ENCODE results near the gene CCDC8. TPM values are rescaled to one million over a fixed set of nuclear protein-coding genes. Genes with fewer than 3 reads are reported as not detected.

CCDC8 gene
- total and polyA plus RNA-seq, 2 of the 4 experiments (the other 2 are of a cell fraction), result 9.3 to 10.2 TPM

- no TSS peak for BruUV-seq (replicated peaks)
Measured at GRCh38 chr19:46394402-46394797, 19.0 kb downstream of the CCDC8 start.

More at GRCh38 chr19:46394402-46394797, 19.0 kb downstream of the CCDC8 start:
- DNase-seq (no peak), ATAC-seq (ENCODE audit: low read depth) (no peak)
- H2BK20ac ChIP-seq (ENCODE audit: low read depth, low read length), result no peak overlapping the region
- no peak overlapping the region for H3K18ac ChIP-seq (ENCODE audit: low read depth, low read length)
- no peak overlapping the region for H2BK120ac ChIP-seq (ENCODE audit: low read depth, low read length)
- H3K36me3 ChIP-seq (ENCODE audit: control insufficient read depth, insufficient read depth, low read length), result peaks cover 20% of the 10 kb centered on the region
- H4K8ac ChIP-seq (ENCODE audit: low read depth in 2 of 2, low read length in 2 of 2), result no peak overlapping the region
- H3K23ac ChIP-seq (ENCODE audit: low read depth, low read length), result no peak overlapping the region
- peaks cover 4% of the 10 kb centered on the region for H3K9me3 ChIP-seq (ENCODE audit: control insufficient read depth, insufficient read depth, low read length)
- POLR2A ChIA-PET (ENCODE audit: unreplicated experiment), result no interaction called here
- no peak overlapping the region for H2BK5ac ChIP-seq (ENCODE audit: low read depth, low read length, poor library complexity, severe bottlenecking)
- no peak overlapping the region for H4K5ac ChIP-seq (ENCODE audit: low read depth, low read length)
- dilution Hi-C loops (cut with HindIII; ENCODE audit: low sequenced_read_pairs, unreplicated experiment) (no loop called here), in situ Hi-C loops (cut with MboI; ENCODE audit: low sequenced_read_pairs) (no loop called here), intact Hi-C loops (cut with micrococcal nuclease) (loop anchor here (2.0 kb wide), 2 partner anchors 48 to 114 kb away; partner anchors contain the start of gene PPP5C)
- CTCF ChIA-PET, result no interaction called here
- peaks cover 15% of the 10 kb centered on the region for H3K4me1 ChIP-seq (ENCODE audit: control insufficient read depth, insufficient read depth, low read length)
- H2AK9ac ChIP-seq (replicated peaks; ENCODE audit: low read depth, low read length, poor library complexity), result no peak overlapping the region
- H4K91ac ChIP-seq (ENCODE audit: insufficient read depth, low read depth, low read length), result no peak overlapping the region
- H3K14ac ChIP-seq (replicated peaks; ENCODE audit: low read depth, low read length), result no peak overlapping the region
- H2BK15ac ChIP-seq (ENCODE audit: low read depth, low read length), result no peak overlapping the region
- peaks cover 13% of the 10 kb centered on the region for H3K9me1 ChIP-seq (ENCODE audit: insufficient read depth, low read length)
- no peak overlapping the region for H3K4me2 ChIP-seq (ENCODE audit: low read depth, low read length)
- 67% methylated on average over 1 of the region's 5 CpGs; no CpG with 5 or more reads in 1 of the 2 experiments for WGBS, 2 experiments (ENCODE audit: extremely low coverage in 2 of 2, insufficient read length in 1 of 2)
- no peak for TF ChIP-seq RCOR1 (IDR thresholded peaks at IDR 0.05; ENCODE audit: insufficient replicate concordance, low read length)
- TF ChIP-seq CEBPB (IDR thresholded peaks at IDR 0.05; ENCODE audit: low read depth, low read length), result no peak
- TF ChIP-seq RFX5 (IDR thresholded peaks at IDR 0.05; ENCODE audit: low read depth, low read length), result no peak
- TF ChIP-seq FOS (IDR thresholded peaks at IDR 0.05; ENCODE audit: low read depth, low read length), result no peak
- H3K4me3 ChIP-seq (ENCODE audit: insufficient read depth, low read depth, low read length), result no peak overlapping the region
- H4K20me1 ChIP-seq (ENCODE audit: insufficient read depth, low read length), result no peaks in the 10 kb centered on the region; the same call in 1 of the 2 replicates
- no peaks in the 10 kb centered on the region for H3K27me3 ChIP-seq (ENCODE audit: control insufficient read depth, insufficient read depth, low read length)
- 0 out of 4 replicates have a peak, but pooled peaks cover 0 to 9% of the 10 kb centered on the region in 2 experiments for H3K79me1 ChIP-seq (ENCODE audit: low read depth in 1 of 2, low read length in 2 of 2)
- peak overlapping the region; percentile 13; the same call in 1 of the 2 replicates for H2AK5ac ChIP-seq (ENCODE audit: low read depth, low read length)
- no peak overlapping the region for H2AFZ ChIP-seq (replicated peaks; ENCODE audit: low read length, poor library complexity)
- no peak overlapping the region for H3K9ac ChIP-seq (ENCODE audit: low read depth, low read length)
- no peak overlapping the region for H3K27ac ChIP-seq (ENCODE audit: insufficient read depth, low read length)
- H3K56ac ChIP-seq (ENCODE audit: extremely low read depth, insufficient read depth, low read length), result no peak overlapping the region
- H3K4ac ChIP-seq (ENCODE audit: low read depth, low read length), result no peak overlapping the region

All from IMR-90 (cell line).